ENCODE data around the gene ATG13.

DNA sequence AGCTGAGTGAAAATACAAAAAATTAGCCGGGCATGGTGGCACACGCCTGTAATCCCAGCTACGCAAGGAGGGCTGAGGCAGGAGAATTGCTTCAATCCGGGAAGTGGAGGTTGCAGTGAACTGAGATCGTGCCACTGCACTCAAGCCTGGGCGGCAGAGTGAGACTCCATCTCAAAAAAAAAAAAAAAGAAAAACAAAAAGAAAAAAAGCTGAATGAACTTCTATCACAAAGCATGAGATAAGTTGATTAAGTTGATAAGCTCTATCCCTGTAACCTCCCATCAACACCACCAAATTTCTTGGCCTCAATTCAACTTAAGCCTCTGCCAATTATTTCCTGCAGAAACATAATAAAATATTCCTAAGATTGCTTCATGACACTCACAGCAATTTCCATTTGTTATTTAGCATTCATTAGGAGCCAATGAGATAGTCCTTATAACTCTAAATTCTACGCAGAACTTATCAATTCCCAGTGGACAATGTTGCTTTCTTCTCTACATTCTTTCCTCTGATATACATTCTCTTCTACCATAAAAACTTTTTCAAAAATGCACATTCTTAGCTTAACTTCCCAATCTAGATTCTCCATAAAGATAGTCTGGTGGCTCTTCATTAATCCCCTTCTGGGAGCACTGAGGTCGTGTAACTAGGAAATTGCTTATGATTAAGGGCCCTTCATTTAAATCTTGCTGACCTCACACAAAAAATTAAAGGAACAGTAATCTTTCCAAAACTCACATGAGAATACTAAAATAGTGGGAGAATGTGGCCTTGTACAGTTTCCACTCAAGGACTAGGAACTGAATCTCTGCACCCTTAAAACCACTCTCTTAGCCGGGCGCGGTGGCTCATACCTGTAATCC, 26.4 kb upstream of the ATG13 start:
- no peak for TF ChIP-seq CTCF (conservative IDR thresholded peaks at IDR 0.05; ENCODE audit: low read length)
- TF ChIP-seq EZH2phosphoT487 (IDR thresholded peaks at IDR 0.05; ENCODE audit: borderline replicate concordance, low read depth, low read length): no peak
